ENCODE measurements around the gene SLC6A8.

Gene SLC6A8

DNA sequence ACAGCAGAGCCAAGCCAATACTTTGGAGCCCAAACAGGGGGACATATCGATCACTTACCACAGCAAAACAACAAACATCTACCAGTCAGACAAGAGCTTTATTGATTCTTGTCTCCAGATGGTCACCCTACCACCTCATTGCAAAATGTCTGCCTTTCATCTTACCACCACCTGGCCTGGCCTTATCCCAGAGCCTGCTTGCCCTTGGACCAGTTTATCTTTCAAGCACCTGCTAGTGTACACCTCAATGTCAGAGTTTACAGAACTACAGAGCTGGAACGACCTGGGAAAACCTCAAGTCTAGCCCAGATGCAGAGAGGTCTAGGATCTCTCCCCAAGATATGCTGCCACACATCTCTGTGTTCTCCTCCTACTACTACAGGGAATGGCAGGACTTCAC is 32.0 kb downstream of the SLC6A8 start:
- Mint-ChIP-seq H3K9me3 (peaks cover 57% of the 10 kb centered on the region), H3K4me1 (peaks cover 12% of the 10 kb centered on the region), H3K27ac (no peak overlapping the region), H3K27me3 (ENCODE audit: low read depth, poor library complexity) (no peaks in the 10 kb centered on the region), H3K4me3 (no peak overlapping the region), H3K36me3 (ENCODE audit: low read depth) (peaks cover 42% of the 10 kb centered on the region)
- no peak for DNase-seq
- TF ChIP-seq, protein P1, sequence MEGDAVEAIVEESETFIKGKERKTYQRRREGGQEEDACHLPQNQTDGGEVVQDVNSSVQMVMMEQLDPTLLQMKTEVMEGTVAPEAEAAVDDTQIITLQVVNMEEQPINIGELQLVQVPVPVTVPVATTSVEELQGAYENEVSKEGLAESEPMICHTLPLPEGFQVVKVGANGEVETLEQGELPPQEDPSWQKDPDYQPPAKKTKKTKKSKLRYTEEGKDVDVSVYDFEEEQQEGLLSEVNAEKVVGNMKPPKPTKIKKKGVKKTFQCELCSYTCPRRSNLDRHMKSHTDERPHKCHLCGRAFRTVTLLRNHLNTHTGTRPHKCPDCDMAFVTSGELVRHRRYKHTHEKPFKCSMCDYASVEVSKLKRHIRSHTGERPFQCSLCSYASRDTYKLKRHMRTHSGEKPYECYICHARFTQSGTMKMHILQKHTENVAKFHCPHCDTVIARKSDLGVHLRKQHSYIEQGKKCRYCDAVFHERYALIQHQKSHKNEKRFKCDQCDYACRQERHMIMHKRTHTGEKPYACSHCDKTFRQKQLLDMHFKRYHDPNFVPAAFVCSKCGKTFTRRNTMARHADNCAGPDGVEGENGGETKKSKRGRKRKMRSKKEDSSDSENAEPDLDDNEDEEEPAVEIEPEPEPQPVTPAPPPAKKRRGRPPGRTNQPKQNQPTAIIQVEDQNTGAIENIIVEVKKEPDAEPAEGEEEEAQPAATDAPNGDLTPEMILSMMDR (IDR thresholded peaks at IDR 0.05) = no peak

- TF ChIP-seq, protein P1 (IDR thresholded peaks at IDR 0.05) = no peak
- no peaks in the 10 kb centered on the region for H3K27me3 Mint-ChIP-seq (ENCODE audit: low read depth, poor library complexity)
- peak overlapping the region; percentile 86 for H3K4me3 Mint-ChIP-seq
- H3K9me3 Mint-ChIP-seq = peaks cover 48% of the 10 kb centered on the region
- peaks cover 27% of the 10 kb centered on the region for H3K4me1 Mint-ChIP-seq
- H3K36me3 Mint-ChIP-seq (ENCODE audit: low read depth) = peaks cover 27% of the 10 kb centered on the region
- H3K27ac Mint-ChIP-seq = no peak overlapping the region
- DNase-seq = no peak
These were observed 35.1 kb downstream of the SLC6A8 start for GRCh38 chrX:153722704-153723350.

GRCh38 chrX:153723351-153724251 is 35.9 kb downstream of the SLC6A8 start:
- Mint-ChIP-seq H3K27ac (peak overlapping the region; percentile 71), H3K36me3 (ENCODE audit: low read depth) (peaks cover 27% of the 10 kb centered on the region), H3K27me3 (ENCODE audit: low read depth, poor library complexity) (no peaks in the 10 kb centered on the region), H3K9me3 (peaks cover 49% of the 10 kb centered on the region), H3K4me3 (peak overlapping the region; percentile 86), H3K4me1 (peaks cover 30% of the 10 kb centered on the region)
- peak; percentile 60 for DNase-seq
- TF ChIP-seq, protein P1 (IDR thresholded peaks at IDR 0.05) = no peak

DNA sequence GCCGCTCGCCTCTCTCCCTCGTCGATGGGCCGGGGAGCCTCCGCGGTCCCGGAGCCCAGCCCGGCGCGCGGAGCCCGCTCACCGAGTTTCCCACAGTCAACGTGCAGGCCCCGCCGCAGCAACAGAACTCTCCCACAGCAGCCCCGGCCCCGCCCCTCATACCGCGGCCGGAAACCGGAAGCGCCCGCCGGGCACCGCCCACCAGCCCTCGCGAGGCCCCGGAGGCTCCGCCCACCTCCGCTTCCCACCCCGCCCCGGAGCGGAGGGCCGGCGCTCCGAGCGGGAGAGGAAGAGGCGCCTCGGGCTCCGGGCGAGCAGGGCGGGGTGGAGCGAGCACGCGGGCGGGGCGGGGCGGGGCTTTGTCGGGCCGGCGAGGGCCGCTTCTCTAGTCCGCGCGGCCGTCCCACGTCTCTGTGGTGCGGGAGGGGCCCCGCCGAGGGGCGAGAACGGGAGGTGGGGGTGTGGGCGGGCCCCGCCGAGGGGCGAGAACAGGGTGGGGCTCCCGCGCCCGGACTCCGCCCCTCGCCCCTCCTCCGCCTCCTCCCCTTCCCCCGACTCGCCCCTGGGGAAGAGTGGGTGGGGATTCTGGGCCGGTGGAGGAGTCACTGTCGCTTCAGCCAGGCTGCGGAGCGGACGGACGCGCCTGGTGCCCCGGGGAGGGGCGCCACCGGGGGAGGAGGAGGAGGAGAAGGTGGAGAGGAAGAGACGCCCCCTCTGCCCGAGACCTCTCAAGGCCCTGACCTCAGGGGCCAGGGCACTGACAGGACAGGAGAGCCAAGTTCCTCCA is 36.7 kb downstream of the SLC6A8 start, which contains the start of the genes ABCD1 and BCAP31:
TSS of gene ABCD1 (plus strand) at position 605 of the 787 bp plus-strand sequence. CDS start 411 bp downstream, outside the sequence.
TSS of gene BCAP31 (minus strand) at position 136 of the 787 bp plus-strand sequence. CDS start 1,143 bp downstream, outside the sequence.
- Mint-ChIP-seq H3K27me3 (ENCODE audit: low read depth, poor library complexity) (peaks cover under 1% of the 10 kb centered on the region), H3K4me3 (peak within 1 kb of the TSS; percentile 86), H3K36me3 (ENCODE audit: low read depth) (peaks cover 19% of the 10 kb centered on the region), H3K9me3 (peaks cover 50% of the 10 kb centered on the region), H3K4me1 (peaks cover 30% of the 10 kb centered on the region), H3K27ac (peak within 1 kb of the TSS; percentile 71)
- DNase-seq = peak; percentile 89
- TF ChIP-seq, protein P1 (IDR thresholded peaks at IDR 0.05) = no peak

- peaks cover 30% of the 10 kb centered on the region for H3K4me1 Mint-ChIP-seq
- DNase-seq = no peak
- H3K27me3 Mint-ChIP-seq (ENCODE audit: low read depth, poor library complexity) = peaks cover 2% of the 10 kb centered on the region
- peaks cover 47% of the 10 kb centered on the region for H3K9me3 Mint-ChIP-seq
- H3K27ac Mint-ChIP-seq = no peak overlapping the region
- TF ChIP-seq, protein P1 (IDR thresholded peaks at IDR 0.05) = no peak
- H3K4me3 Mint-ChIP-seq = no peak overlapping the region
- H3K36me3 Mint-ChIP-seq (ENCODE audit: low read depth) = peaks cover 15% of the 10 kb centered on the region
These were observed 37.5 kb downstream of the SLC6A8 start for GRCh38 chrX:153725039-153725831.

All from nephron progenitor cell (in vitro differentiated cells).